ENCODE data around the gene EPG5.
"Not testable (repeated sequence)": the region's sequence is repeated elsewhere in the genome, so short reads cannot be mapped to it uniquely, and the experiment has no call there.

Gene EPG5

DNA sequence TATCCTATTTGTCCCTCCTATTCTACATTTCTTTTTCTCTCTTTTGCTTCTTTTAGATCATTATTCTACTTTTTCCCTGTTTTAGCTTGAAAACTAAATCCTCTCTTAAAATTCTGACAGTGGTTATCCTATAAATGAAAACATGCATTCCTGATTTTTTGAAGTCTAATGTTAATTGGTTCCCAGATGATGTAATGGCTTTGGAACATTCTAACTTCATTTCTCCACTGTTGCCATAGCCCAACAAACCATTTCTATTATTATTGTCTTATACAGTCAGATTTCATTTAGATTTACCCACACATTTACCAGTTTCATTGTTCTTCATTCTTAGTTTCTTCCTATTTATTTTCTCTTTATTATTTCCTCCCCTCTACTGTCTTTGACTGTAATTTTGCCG lies 105.2 kb downstream of the EPG5 start:
- no peak for DNase-seq

DNA sequence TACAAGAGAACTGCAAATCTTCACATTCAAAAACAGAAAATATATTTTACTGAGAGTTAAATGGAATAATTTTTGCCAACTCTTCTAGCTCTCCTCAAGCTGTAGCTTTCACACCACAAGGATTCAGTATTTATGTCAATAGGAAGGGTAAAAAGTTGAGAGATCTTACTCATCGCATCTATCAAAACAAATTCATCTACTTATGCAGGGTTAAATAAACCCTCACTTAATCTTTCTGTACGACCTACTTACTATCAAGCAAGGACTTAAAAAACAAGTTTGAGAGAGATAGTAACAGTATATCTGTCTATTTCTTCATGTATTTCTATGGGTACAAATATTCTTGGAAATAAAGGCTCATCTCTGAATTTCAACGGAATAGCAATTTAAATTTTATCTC lies 106.2 kb downstream of the EPG5 start:
- no peak for DNase-seq

DNA sequence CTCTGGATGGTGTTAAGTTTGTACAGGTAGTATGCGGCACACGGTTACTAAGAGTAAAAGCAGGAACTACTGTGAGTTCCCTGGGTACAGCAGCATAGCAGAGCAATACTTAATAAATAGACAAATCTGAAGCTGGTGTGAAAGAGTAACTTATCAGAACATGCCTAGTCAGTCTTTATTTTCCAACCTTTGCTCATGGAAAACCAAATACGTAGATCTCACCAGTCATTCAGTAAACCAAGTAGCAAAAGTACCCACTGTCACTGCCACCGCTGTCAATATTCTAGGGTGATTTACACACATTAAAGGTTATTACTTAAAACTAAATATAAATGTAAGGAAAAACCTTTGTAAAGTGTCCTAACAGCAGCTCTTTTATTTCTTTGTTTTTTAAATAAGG lies 106.6 kb downstream of the EPG5 start:
- DNase-seq: no peak

DNA sequence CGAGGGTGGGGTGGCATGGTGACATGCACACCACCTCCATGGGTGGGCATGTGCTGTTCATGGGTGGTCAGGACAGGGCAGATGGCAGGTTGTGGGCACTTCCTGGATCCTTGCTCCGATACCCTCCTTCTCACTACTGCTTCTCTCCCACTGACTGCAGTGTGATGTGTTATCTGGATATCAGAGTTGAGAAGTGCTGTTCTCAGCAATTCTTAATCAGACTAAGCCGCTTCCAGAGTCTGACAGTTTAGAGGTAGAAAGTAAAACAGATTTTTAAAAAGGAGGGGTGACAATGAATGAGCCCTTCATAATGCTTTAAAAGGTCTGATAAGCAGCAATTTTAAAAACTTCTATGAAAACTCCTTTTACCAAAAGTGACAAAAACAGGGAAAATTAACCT lies 107.8 kb downstream of the EPG5 start:
- DNase-seq: no peak

DNA sequence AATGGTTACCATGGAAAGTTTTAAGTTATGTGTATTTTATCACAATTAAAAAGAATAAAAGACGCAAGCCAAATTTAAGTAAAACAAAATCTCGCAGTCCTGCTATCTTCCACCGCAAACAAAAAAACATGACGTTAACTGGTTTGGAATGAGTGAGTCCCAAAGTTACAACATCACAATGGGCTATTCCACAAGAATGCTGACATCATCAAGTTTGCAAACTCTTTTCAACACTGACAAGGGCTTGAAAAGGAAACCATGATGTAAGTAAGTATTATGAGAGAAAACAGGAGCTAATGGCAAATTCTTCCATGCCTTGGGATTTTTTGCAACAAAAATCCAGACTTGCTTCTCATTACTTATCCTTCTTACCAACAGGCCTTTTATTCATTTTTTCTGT lies 110.6 kb downstream of the EPG5 start:
- DNase-seq: no peak

DNA sequence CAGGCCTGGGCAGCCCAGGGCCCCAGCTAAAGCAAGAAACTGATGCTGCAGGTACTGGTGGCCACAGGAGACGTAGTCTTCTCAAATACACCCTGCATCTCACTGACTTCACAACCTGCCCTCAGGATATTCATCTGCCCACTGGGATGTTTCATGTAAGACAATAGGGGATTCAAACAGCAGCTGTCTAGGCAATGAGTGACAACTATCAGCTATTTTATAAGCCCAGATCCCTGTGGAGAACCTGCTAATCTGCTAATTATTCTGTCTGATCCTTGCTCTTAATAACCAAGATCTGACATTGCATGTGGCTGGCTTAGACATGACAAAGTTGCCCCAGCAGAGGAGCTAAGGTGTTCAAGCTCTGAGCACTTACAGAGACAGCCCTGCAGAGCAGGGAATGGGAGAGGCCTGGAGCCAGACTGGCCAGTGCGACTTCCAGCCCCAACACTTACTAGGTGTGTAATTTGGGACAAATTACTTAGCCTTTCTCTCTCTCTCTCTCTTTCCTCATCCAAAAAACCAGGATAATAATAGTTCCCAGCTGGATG lies 113.0 kb downstream of the EPG5 start:
- no peak for DNase-seq

DNA sequence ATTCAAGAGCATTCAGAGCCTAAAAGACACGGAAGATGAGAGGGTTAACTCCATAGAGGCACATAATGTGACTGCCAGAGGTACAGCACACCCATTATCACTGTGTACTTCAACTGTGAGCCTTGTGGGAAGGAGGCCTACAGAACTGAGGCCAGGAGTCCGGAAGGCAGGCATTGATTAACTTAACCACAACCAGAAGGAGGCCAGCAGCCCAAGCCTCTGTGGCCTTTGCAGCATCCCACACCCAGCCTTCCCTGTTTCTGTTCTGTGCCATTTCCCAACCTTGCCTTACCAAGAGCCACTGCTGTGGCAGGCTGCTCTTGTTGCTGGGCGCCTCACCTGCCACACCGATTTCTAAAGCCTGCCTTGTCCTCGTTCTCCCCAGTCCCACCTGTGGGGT lies 114.5 kb downstream of the EPG5 start:
- no peak for DNase-seq

DNA sequence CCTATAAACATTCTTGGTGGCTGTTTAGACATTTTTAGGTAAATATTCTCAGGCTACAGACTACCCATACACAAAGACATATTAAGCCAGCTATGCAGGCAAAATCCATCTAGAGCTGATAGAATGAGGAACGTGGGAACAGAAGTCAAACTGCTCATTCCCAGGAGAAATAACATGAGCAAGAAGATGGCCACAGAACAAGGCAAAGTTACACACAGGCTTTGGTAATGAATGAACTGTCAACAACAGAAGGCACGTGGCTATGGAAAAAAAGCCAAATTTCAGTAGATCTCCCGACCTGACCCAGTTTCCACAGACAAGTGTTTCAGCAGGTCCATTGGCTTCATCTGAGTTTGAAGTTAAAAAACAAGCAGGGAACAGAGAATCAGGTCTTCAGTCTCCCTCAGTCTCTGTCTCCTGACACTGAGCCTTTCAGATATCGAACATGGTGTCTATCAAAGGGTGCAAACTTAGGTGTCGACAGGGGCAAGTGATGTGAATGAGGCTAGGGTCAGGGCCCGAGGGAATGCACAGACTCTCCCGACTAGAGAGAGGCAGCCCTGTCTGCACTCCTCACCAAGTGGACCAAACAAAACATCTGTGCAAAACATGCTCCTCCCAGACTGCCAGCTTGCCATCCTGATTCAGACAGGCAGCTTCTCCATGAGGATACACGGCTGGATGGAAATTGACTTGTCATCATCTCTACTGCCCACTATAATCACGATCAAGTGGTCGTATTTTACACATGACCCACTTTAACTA lies 115.8 kb downstream of the EPG5 start:
- no peak for DNase-seq

DNA sequence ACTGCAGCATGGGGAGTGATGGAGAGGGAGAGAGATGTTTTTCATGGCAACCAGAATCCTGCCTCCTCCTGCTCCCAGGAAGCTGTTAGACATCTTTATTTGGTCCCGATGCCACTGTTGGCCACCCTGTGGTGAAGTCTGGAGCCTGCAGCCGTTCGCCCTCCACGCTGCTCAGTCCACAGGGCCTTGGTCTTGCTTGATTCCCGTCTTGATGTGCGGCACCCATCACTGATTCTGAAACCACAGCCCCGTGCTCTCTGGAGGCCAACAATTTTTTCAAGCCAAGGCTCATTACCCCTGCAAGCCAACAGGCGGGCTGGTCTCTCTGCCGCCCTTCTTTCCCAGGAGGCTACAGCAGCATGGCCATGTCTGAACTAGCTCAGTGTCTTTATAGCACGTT lies 117.1 kb downstream of the EPG5 start:
- no peak for DNase-seq

DNA sequence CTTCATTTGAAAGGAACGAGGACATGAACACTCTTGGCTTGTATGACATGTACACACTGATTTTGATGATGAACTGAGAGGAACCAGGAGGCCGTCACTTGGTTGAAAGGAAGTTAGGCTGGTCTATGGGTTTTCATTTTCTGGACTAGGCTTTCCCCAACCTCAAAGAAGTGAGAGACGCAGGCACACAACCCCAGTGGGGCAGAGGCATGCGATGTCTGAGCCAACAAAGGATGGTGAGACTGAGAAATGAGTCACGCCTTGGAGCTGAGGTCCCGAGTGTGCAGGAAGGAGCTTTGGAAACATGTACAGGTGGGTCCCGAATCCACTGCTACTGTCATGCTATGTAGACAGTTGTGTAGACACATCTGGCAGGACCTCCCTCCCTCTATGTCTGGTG lies 117.6 kb downstream of the EPG5 start:
- DNase-seq: no peak

DNA sequence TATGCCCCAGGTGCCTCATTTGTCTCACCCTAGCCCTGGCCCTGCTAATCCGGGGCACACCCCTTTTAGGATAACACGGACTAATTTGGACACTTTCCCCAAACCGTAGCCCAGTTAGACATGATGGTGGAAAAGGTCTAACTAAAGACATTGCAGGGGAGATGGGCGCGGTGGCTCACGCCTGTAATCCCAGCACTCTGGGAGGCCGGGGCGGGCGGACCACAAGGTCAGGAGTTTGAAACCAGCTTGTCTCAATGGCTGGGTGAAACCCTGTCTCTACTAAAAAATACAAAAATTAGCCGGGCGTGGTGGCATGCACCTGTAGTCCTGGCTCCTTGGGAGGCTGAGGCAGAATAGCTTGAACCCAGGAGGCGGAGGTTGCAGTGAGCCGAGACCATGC lies 118.5 kb downstream of the EPG5 start:
- not testable (repeated sequence) for DNase-seq

DNA sequence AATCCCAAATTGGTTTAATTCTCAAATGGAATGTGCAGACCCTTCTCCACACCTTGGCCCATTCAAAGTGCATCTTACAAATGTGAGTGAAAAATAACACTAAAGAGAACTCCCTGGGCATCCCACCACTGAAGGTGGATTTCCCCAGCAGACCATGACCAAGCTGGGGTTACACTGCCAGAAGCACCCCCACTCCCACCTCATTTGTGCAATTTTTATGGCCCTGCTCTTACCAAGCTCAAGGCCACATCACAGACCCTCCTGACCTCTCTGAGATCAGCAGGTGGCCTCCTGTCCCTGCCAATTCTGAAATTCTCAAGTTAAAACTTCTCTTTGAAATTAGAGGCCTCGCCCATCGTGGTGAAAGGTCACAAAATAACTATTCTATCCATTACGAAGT lies 120.0 kb downstream of the EPG5 start:
- no peak for DNase-seq

DNA sequence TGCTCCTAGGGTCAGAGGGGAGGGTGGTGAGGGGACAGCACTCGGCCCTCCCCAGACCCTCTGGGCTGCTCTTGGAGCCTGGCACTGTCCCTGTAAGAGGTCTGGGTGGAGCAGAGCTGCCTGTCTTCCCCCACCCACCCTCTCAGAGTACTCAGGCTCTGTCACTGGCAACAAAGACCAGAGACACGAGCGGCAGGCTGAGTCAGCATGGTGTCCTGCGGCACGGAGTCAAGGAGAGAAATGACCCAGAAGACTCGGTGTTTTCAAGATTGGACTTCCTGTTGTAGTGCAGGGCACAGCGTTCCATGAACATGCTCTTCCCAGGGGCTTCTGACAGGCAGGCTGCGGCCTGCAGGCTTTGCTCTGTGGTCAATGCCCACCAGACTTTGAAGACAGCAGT lies 121.7 kb downstream of the EPG5 start:
- no peak for DNase-seq

DNA sequence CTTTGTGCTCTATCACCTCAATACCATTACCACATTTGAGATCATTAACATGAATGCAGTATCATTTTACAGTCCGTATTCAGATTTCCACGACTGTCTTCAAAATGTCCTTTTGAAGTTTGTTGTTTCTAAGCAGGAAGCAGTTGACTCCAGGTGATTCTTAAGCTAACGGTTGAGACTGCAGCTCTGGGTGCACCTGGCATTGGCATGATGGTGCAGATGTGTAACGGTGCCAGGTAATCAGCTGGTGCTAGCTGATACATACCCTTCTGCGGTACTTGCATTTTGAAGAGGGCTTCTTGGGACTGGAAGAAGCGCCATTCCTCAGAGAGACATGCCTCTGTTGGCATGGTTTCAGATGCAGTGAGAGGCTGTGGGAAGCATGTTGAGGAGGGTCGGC lies 122.2 kb downstream of the EPG5 start:
- no peak for DNase-seq

DNA sequence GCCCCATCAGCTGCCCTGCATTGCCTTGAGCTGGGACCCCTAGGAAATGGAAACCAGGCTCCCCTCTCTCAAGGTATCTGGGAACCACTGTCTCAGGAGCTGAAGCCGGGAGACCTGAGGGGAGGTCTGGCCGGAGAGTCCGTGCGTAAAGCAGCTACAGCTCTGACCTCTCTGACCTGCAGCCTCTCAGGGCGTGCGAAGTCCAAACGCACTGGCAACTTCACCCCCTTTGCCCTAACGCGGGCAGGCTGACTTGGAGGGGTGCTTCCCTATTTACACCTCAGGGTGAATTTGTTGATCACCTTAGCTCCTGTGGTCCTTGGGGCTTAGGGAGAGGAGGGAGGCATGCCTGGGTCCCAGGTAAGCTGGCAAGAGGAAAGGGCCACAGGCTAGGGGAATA lies 124.1 kb downstream of the EPG5 start:
- DNase-seq: no peak

DNA sequence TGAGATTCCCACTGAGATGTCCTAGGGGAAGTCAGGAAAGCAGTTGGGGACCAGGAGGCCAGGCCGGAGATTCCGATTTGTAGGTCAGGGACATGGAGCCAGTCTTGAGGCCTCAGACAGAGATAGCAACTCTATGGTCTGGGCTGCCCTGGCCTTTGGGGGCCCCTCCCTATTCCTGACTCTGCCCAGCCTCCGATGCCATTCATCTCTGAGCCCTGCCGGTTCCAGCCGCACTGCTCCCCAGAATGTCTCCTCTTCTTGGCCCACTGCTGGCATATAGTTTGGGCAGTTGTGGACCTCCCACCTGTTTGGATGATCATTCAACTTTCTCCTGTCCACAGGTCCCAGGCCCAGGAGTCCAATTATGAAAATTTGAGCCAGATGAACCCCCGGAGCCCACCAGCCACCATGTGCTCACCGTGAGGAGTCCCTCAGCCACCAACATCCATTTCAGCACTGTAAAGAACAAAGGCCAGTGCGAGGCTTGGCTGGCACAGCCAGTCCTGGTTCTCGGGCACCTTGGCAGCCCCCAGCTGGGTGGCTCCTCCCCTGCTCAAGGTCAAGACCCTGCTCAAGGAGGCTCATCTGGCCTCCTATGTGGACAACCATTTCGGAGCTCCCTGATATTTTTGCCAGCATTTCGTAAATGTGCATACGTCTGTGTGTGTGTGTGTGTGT lies 125.2 kb downstream of the EPG5 start:
- DNase-seq: no peak

DNA sequence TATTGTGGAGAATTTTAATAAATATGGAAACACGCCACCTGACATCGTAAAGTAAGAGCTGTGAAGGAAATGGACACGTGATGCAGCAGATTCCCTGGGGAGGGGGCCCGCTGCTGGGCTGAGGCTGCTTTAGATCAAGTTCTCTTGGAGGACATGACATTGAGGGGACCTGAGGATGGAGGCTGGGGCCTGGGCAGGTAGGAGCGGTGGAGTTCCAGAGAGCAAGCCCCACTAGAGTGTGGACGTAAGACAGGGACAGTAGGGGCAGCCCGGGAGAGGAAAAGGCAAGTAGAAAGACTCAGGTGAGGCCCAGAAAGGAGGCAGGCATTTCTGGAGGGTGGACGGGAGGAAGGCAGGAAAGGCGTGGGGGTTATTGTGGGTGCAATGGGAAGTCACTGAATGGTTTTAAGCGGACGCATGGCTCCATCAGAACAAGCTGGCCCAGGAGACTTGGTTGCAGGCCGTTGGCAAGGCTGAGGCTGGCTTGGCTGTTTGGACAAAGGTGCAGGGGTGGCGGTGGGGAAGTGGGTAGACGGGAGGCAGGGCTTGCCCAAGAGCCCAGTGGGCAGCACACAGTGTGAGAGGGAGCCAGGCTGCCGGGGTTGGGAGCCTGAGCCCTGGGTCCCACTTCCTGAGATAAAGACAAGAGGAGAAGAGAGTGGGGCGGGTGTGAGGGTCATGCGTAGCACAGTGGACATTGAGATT lies 125.9 kb downstream of the EPG5 start:
- DNase-seq: no peak

DNA sequence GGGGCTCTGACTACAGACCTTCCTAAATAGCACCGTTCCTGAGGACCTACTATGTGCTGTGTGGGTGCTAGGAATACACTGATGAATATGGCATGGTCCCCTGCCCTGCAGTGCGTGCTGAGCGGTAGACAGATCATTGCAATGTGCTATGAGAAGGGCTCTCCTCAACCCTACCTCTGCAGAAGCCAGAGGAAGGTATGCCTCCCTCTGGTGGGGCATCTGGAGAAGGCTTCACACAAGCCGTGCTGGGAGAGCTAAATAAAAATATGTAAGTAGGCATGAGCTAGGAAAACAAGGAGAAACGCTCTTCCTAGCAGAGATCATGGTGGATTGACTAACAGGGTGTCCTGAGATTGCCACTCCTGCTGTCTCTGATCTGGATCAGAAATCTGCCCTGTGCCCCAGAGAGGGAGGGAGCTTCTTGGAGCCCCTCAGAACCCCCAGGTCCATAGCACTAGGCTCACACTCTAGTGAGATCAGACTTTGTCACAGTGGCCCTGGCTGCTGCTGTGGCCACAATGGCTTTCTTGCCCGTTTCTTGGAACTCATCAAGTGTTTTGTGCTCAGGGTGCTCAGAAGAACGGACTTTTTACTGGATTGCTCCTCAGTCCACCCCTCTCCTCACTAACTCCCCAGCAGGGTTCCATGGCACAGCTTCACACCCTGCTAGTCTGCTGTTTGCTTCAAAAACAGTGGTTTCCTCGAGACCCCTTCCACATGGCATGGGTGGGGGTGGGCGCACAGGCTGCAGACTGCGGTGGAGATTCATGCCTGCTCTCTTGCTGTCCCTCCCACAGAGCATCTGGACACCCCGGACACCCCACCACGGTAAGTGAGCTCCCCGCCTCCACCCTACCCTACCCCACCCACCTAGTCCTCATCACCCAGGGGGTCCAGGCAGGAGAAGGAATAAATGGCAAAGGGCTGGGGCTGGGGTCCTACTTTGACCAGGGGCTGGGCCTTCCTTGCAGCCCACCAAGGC lies 127.4 kb downstream of the EPG5 start:
- peak in 1 of 2 donors; percentile 21 for DNase-seq

DNA sequence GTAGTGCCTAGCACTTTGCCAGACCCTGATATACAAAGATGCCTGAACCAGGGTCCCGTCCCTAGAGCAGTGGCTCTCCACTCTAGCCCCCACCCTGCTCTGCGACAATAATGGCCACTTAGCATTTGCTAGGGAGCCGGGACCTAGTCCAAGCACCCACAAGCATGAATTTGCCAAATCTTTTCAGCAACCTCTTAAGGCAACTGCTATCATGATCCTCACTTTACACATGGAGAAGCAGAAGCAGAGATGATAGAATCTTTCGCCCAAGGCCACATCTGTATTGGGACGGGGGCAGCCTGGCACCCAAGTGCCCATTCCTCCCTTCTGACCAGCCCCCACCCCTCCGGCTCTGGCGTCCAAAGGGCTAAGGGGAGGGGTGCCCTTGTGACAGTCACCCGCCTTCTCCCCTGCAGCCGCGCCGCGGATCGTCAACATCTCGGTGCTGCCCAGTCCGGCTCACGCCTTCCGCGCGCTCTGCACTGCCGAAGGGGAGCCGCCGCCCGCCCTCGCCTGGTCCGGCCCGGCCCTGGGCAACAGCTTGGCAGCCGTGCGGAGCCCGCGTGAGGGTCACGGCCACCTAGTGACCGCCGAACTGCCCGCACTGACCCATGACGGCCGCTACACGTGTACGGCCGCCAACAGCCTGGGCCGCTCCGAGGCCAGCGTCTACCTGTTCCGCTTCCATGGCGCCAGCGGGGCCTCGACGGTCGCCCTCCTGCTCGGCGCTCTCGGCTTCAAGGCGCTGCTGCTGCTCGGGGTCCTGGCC lies 128.6 kb downstream of the EPG5 start:
- no peak for DNase-seq

DNA sequence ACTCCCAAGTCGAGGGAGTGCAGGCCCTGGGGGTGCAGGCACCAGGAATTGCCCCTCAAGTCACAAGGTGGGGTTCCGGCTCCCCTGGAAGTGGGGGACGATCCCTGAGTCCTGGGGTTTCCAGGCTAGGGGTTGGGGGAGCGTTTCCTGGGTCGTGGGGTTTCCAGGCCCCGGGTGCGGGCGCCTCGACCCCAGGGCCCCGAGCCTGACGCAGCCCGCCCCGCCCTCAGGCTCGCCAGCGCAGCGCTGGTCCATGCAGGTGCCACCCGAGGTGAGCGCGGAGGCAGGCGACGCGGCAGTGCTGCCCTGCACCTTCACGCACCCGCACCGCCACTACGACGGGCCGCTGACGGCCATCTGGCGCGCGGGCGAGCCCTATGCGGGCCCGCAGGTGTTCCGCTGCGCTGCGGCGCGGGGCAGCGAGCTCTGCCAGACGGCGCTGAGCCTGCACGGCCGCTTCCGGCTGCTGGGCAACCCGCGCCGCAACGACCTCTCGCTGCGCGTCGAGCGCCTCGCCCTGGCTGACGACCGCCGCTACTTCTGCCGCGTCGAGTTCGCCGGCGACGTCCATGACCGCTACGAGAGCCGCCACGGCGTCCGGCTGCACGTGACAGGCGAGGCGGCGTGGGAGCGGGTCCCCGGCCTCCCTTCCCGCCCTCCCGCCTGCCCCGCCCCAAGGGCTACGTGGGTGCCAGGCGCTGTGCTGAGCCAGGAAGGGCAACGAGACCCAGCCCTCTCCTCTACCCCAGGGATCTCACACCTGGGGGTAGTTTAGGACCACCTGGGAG lies 129.7 kb downstream of the EPG5 start:
- peak in 1 of 2 donors; percentile 18 for DNase-seq
